ENCODE results near the gene IER2. TPM values are rescaled to one million over a fixed set of nuclear protein-coding genes. Genes with fewer than 3 reads are reported as not detected.
A peak's percentile ranks its signal among the peaks of the same experiment; 100 is the strongest.

IER2 gene
- total and polyA plus RNA-seq, 9 of the 15 experiments (the other 6 are each of a cell fraction or from before 2014, with no cell fraction given): 4.5 to 205 (median 23.7) TPM

- TF ChIP-seq HNRNPL (IDR thresholded peaks at IDR 0.05; ENCODE audit: low read depth, low read length): peak; percentile 76
- TF ChIP-seq PRDM10 (IDR thresholded peaks at IDR 0.05; ENCODE audit: partially characterized antibody): peak; percentile 87
- TF ChIP-seq, protein P1, sequence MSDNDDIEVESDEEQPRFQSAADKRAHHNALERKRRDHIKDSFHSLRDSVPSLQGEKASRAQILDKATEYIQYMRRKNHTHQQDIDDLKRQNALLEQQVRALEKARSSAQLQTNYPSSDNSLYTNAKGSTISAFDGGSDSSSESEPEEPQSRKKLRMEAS (CRISPR knock-in tag; IDR thresholded peaks at IDR 0.05): peak; percentile 83
- TF ChIP-seq AFF4 (CRISPR knock-in tag; IDR thresholded peaks at IDR 0.05): 0 out of 2 replicates have a peak, but pooled peaks have one; percentile 20
- TF ChIP-seq RREB1 (CRISPR knock-in tag; IDR thresholded peaks at IDR 0.05): peak; percentile 85; the same call in 1 of the 2 replicates
- TF ChIP-seq ELF1 (tag; IDR thresholded peaks at IDR 0.05): no peak
- TF ChIP-seq TAF9B (IDR thresholded peaks at IDR 0.05; ENCODE audit: partially characterized antibody): no peak
Measured at GRCh38 chr19:13104360-13104847, 45.8 kb upstream of the IER2 start (continued).
